ENCODE measurements around the gene AMBRA1. TPM values are rescaled to one million over a fixed set of nuclear protein-coding genes. Genes with fewer than 3 reads are reported as not detected.

AMBRA1 gene
- polyA plus RNA-seq, 1 donor from 2014 or later: 34.5 TPM

DNA sequence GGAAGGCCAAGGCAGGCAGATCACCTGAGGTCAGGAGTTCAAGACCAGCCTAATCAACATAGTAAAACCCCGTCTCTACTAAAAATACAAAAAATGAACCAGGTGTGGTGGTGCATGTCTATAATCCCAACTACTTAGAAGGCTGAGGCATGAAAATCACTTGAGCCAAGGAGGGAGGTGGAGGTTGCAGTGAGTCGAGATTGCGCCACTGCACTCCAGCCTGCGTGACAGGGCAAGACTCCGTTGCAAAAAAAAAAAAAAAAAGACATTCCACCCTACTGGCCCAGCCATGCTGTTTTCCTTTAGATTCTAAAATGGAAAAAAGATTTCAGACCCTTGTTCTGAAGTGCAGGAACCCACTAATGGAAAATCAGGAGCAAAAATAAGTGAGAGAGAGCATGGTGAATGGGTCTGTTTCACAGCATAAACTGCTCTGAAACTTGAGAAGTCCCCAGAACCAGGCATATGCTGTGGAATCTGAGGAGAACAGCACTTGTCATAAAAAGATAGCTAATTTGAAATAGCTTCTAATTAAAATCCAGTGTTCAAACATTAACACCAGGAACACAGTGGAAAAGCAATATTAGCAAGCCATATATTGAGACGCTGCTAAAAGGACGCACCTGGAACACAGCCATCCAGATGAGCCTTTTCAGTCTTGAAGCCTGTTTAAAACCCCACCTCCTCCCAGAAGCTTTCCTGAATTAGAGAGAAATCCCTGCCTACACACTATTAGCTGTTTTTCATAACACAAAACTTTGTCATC, 136.0 kb downstream of the AMBRA1 start:
- no peak for TF ChIP-seq SMC3 (conservative IDR thresholded peaks at IDR 0.05; ENCODE audit: poor library complexity)
- no peak for TF ChIP-seq CTCF (IDR thresholded peaks at IDR 0.05; ENCODE audit: poor library complexity, severe bottlenecking)
- no peak for TF ChIP-seq POLR2AphosphoS5 (IDR thresholded peaks at IDR 0.05)
- TF ChIP-seq MXI1 (conservative IDR thresholded peaks at IDR 0.05; ENCODE audit: poor library complexity, severe bottlenecking): no peak
- TF ChIP-seq EZH2 (IDR thresholded peaks at IDR 0.05; ENCODE audit: borderline replicate concordance, insufficient read depth, low read length, poor library complexity, severe bottlenecking): no peak
- TF ChIP-seq RAD21 (conservative IDR thresholded peaks at IDR 0.05): no peak
- TF ChIP-seq REST (IDR thresholded peaks at IDR 0.05; ENCODE audit: borderline replicate concordance): no peak
- TF ChIP-seq TAF1 (IDR thresholded peaks at IDR 0.05; ENCODE audit: low read depth): no peak
- TF ChIP-seq EP300 (conservative IDR thresholded peaks at IDR 0.05; ENCODE audit: poor library complexity, severe bottlenecking): no peak
- Histone ChIP-seq H3K9ac (ENCODE audit: low read length) (peak overlapping the region; percentile 36), H2AFZ (ENCODE audit: low read depth, low read length) (no peak overlapping the region)

DNA sequence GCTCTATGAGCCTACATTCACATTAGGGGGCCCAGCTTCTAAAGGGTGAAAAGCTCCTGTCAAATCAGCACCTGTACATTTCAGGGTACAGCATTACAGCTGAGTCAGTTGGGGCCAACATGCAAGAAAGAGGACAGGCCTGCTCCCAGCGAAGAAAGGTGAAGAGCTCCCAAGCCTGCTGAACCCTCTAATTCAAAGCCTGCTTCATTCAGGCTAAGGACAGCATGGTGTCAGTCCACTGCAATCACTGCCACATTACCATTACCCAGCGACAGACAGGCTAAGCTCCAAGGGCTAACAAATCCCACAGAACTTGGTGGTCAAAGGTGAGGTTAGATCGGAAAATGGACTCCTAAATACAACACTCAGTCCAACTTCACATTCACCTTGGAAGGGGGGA, 136.8 kb downstream of the AMBRA1 start:
- peak overlapping the region; percentile 94 for H3K27ac ChIP-seq (ENCODE audit: low read length)
- no peak overlapping the region for H2AFZ ChIP-seq (ENCODE audit: low read depth, low read length)
- peaks cover 9% of the 10 kb centered on the region for H3F3A ChIP-seq (ENCODE audit: insufficient read depth, low read length, poor library complexity, severe bottlenecking)
- H3K4me3 ChIP-seq (ENCODE audit: low read length): peak overlapping the region; percentile 56
- peak overlapping the region; percentile 40 for H3K4me2 ChIP-seq (ENCODE audit: low read length)
- no peaks in the 10 kb centered on the region for H4K20me1 ChIP-seq (ENCODE audit: insufficient read depth)
- H3K27me3 ChIP-seq (ENCODE audit: insufficient read depth, low read depth, low read length): no peaks in the 10 kb centered on the region
- no peak for TF ChIP-seq EP300 (conservative IDR thresholded peaks at IDR 0.05; ENCODE audit: poor library complexity, severe bottlenecking)
- TF ChIP-seq POLR2AphosphoS5 (IDR thresholded peaks at IDR 0.05): no peak
- TF ChIP-seq REST (IDR thresholded peaks at IDR 0.05; ENCODE audit: borderline replicate concordance): no peak
- no peak for TF ChIP-seq EZH2 (IDR thresholded peaks at IDR 0.05; ENCODE audit: borderline replicate concordance, insufficient read depth, low read length, poor library complexity, severe bottlenecking)
- no peak for TF ChIP-seq RAD21 (conservative IDR thresholded peaks at IDR 0.05)
- no peak for TF ChIP-seq SMC3 (conservative IDR thresholded peaks at IDR 0.05; ENCODE audit: poor library complexity)
- no peak for TF ChIP-seq CTCF (IDR thresholded peaks at IDR 0.05; ENCODE audit: poor library complexity, severe bottlenecking)
- TF ChIP-seq TAF1 (IDR thresholded peaks at IDR 0.05; ENCODE audit: low read depth): no peak
- no peak for TF ChIP-seq MXI1 (conservative IDR thresholded peaks at IDR 0.05; ENCODE audit: poor library complexity, severe bottlenecking)
- no peaks in the 10 kb centered on the region for H3K79me2 ChIP-seq (replicated peaks; ENCODE audit: insufficient read depth, low read length)
- peak overlapping the region; percentile 36 for H3K9ac ChIP-seq (ENCODE audit: low read length)
- no peaks in the 10 kb centered on the region for H3K9me3 ChIP-seq (ENCODE audit: low read length)
- no peaks in the 10 kb centered on the region for H3K36me3 ChIP-seq (ENCODE audit: insufficient read depth, low read length)
- no peaks in the 10 kb centered on the region for H3K9me2 ChIP-seq (ENCODE audit: insufficient read depth, low read length)

More for the DNA sequence above, 136.0 kb downstream of the AMBRA1 start:
- no peak overlapping the region for H3K4me3 ChIP-seq (ENCODE audit: low read length)
- H3K9me3 ChIP-seq (ENCODE audit: low read length): no peaks in the 10 kb centered on the region
- H3F3A ChIP-seq (ENCODE audit: insufficient read depth, low read length, poor library complexity, severe bottlenecking): peaks cover 9% of the 10 kb centered on the region
- H3K79me2 ChIP-seq (replicated peaks; ENCODE audit: insufficient read depth, low read length): no peaks in the 10 kb centered on the region
- no peaks in the 10 kb centered on the region for H3K36me3 ChIP-seq (ENCODE audit: insufficient read depth, low read length)
- no peaks in the 10 kb centered on the region for H3K27me3 ChIP-seq (ENCODE audit: insufficient read depth, low read depth, low read length)
- no peaks in the 10 kb centered on the region for H3K9me2 ChIP-seq (ENCODE audit: insufficient read depth, low read length)
- no peak overlapping the region for H3K4me2 ChIP-seq (ENCODE audit: low read length)
- peak overlapping the region; percentile 94 for H3K27ac ChIP-seq (ENCODE audit: low read length)
- no peaks in the 10 kb centered on the region for H4K20me1 ChIP-seq (ENCODE audit: insufficient read depth)

Measured in neural cell (in vitro differentiated cells).